Astrocyte of the spinal cord (primary cell): ENCODE measurements around the gene PCDH7.

Experiments
- DNase-seq: peaks from one replicate; pipeline ENCODE4 v3.0.0; 2011; ENCODE audit warnings: low read depth, low spot score
- H3K4me3 ChIP-seq: 2 replicates; pipeline ENCODE4 v1.5.1; 2011; ENCODE audit warnings: low read depth, mild to moderate bottlenecking, low read length, moderate library complexity
- CTCF ChIP-seq: IDR thresholded peaks from 2 replicates; pipeline ENCODE4 v1.5.1; 2012; ENCODE audit warnings: low read depth, mild to moderate bottlenecking, low read length, inconsistent platforms
- in situ Hi-C: cut with HindIII; loops from 2 replicates; pipeline ENCODE4 v1.10.0; 2017; ENCODE audit warnings: low sequenced_read_pairs

PCDH7 gene

GRCh38 chr4:30716681-30717207, 3.4 kb upstream of the PCDH7 start:
- no peak for TF ChIP-seq CTCF
- DNase-seq = peak; percentile 39
- H3K4me3 ChIP-seq = peak overlapping the region; percentile 54
- in situ Hi-C loops = no loop called here

GRCh38 chr4:30717208-30718020, 2.8 kb upstream of the PCDH7 start:
- no peak for TF ChIP-seq CTCF
- peak overlapping the region; percentile 54 for H3K4me3 ChIP-seq
- peak; percentile 69 for DNase-seq
- in situ Hi-C loops = no loop called here

GRCh38 chr4:30718021-30718542, 2.1 kb upstream of the PCDH7 start:
- no peak for DNase-seq
- in situ Hi-C loops = no loop called here
- TF ChIP-seq CTCF = no peak
- H3K4me3 ChIP-seq = peak overlapping the region; percentile 54

- TF ChIP-seq CTCF = peak; percentile 31
- H3K4me3 ChIP-seq = peak overlapping the region; percentile 54
- in situ Hi-C loops = no loop called here
- peak; percentile 50 for DNase-seq
Measured at GRCh38 chr4:30718641-30719453, 1.3 kb upstream of the PCDH7 start.

- DNase-seq = peak; percentile 66
- in situ Hi-C loops = no loop called here
- no peak for TF ChIP-seq CTCF
- peak overlapping the region; percentile 54 for H3K4me3 ChIP-seq
Measured at GRCh38 chr4:30719454-30720020, 632 bp upstream of the PCDH7 start.

- peak overlapping the region; percentile 54 for H3K4me3 ChIP-seq
- in situ Hi-C loops = no loop called here
- no peak for TF ChIP-seq CTCF
- DNase-seq = peak; percentile 53
Measured at GRCh38 chr4:30720661-30721184, 554 bp downstream of the PCDH7 start.
